ENCODE data around the gene ZNF175.

GRCh38 chr19:51626675-51627074 lies 55.6 kb downstream of the ZNF175 start:
- no peak for TF ChIP-seq CTCF (IDR thresholded peaks at IDR 0.05)
- TF ChIP-seq POLR2AphosphoS5 (IDR thresholded peaks at IDR 0.05), result no peak

Data from prostate gland (tissue), 2 donors.